HG03039 (cell line): ENCODE measurements around the gene RINL.

Experiments used
- ATAC-seq: cut with Tn5 transposase; IDR thresholded peaks from one replicate; pipeline ENCODE4 v1.9.1; 2021; ENCODE audit warnings: mild to moderate bottlenecking, moderate library complexity; ENCODE audit not compliant: unreplicated experiment

RINL gene

GRCh38 chr19:38850436-38850975, 27.6 kb downstream of the RINL start:
- ATAC-seq, result peak; percentile 57

DNA sequence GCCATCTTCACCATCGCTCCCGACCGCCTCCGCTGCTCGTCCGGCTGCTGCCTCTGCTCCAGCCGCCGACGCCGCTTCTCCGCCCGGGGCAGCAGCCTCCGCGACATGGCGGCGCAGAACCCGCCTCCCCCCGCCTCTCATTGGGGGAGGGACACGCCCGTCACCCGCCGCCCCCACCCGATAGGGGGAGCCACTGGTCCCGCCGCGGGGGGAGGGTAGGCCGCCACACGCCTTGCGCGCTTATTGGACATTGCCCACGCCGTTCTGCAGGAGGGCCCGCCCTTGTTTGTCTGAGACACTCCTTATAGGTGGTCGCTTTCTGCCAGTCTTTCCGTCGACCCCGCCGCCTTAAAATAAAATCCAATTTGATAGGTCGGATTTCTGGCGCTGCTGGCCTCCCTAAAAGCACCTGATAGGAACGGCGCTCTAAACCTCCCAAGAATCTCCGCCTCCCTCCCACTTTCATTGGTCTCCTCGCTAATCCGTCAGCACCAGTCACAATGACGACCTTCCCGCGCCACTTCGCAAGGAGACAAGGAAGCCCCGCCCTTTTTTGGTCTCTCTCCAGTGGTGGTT, 28.1 kb downstream of the RINL start, which contains the start of gene HNRNPL:
TSS of gene HNRNPL (minus strand) at position 127 of the 576 bp plus-strand sequence. CDS start at position 107, 20 bp downstream.
- peak; percentile 45 for ATAC-seq

- peak; percentile 30 for ATAC-seq
These were observed 28.8 kb downstream of the RINL start for GRCh38 chr19:38849147-38849859.

DNA sequence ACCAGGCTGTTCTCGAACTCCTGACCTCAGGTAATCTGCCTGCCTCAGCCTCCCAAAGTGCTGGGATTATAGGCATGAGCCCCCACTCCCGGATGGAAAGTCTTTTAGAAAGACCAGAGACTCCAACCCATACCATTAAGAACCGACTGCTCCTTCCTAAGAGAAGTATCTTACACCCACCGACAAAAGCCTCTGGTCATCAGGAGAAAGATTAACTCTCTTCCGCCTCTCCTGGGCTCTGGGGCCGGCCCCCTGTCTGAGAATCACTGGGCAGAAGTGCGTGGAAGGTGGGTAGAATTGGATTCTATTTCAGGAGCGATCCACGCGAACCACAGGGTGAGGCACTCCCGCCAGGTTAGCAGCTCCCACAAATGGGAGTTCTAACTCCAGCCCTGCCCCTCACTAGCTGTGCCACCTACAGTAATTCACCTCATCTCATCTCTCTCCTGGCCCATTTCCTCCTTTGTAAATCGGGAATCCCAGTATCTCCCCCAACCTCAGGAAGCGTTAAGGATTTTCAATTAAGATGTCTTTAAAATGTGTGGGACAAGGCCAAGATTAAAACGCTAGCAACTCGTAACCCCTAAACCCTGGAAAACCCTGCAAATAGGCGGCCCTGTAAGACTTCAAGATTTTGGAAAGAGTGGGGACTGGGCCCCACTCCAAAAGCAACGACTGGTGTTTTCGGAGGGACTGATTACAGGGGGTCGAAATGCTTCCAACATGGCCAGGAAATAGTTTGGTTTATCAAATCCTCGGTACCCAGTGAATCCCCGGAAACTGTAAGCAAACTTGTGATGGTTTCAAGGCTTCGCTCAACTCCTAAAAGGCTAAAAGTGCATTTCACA, 29.6 kb downstream of the RINL start:
- ATAC-seq, result no peak

DNA sequence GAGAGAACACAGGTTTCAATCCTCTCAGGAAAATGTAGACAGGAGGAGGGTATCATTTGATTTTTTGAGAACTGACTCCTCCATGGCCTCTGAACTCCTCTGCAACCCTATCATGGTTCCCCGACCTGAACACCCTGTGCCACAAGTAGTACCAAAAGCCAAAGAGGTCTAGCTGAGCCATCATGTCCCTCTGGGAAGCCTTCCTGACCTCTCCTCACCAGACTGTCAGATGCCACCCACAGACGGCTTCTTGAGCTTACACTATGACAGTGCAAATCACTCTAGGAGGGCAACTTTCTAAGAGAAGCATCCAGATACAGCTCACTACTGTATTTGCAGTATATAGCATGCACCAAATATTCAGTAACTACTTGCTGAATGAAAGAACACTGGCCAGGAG, 32.0 kb downstream of the RINL start:
- ATAC-seq, result no peak

- ATAC-seq, result no peak
These were observed 32.6 kb downstream of the RINL start for GRCh38 chr19:38845374-38846024.

DNA sequence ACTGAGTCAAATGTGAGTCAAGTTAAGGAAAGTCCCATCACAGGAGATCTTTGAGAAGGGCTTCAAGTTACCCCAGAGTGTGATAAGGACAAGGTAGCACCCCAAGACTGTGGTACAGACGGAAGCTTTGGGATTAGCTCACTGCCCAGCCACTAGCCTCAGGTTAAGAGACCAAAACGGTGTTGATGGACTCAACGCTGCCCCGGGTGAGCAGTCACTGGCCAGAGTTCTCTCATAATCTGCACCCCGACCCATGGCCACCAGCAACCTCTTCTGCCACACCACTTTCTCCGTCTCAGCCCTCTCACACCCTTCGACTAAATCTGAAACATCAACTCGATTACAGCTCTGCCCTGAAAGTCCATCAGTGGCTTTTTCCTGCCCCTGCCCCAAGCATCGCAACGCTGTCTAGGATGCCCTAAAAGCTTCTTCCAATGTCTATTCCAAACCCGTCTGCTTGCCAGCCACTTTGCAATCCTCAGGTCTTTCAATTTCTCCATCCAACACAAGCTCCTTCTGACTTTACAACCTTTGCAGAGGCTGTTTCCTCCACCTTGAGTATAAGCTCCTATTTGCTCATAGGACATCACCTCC, 33.9 kb downstream of the RINL start:
- no peak for ATAC-seq

GRCh38 chr19:38843175-38843758, 34.8 kb downstream of the RINL start:
- ATAC-seq, result no peak

GRCh38 chr19:38842439-38843174, 35.5 kb downstream of the RINL start:
- no peak for ATAC-seq

- no peak for ATAC-seq
These were observed 36.2 kb downstream of the RINL start for GRCh38 chr19:38841787-38842438.

GRCh38 chr19:38841180-38841766, 36.8 kb downstream of the RINL start:
- no peak for ATAC-seq

DNA sequence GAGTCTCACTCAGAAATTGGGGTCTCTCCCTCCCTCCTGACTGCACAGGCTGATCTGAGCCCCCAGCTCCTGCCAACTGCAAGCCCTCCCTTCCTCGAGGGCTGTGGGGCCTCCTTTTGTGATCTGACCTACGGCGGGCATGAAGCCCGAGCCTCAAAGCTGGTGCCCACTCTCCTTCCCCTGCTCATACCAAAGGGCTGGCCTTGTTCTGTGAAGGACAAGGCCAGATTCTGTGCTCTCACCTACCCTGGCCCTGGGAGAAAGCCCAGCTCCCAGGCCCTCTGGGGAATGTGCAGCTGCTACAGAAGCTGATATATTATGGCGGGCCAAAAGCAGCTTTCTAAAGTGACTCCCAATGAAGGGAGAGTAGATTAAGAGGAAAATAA, 37.5 kb downstream of the RINL start:
- ATAC-seq, result no peak

GRCh38 chr19:38839816-38840582, 38.1 kb downstream of the RINL start:
- no peak for ATAC-seq

GRCh38 chr19:38838986-38839761, 38.9 kb downstream of the RINL start:
- no peak for ATAC-seq

- ATAC-seq, result no peak
These were observed 39.7 kb downstream of the RINL start for GRCh38 chr19:38838208-38838985.

DNA sequence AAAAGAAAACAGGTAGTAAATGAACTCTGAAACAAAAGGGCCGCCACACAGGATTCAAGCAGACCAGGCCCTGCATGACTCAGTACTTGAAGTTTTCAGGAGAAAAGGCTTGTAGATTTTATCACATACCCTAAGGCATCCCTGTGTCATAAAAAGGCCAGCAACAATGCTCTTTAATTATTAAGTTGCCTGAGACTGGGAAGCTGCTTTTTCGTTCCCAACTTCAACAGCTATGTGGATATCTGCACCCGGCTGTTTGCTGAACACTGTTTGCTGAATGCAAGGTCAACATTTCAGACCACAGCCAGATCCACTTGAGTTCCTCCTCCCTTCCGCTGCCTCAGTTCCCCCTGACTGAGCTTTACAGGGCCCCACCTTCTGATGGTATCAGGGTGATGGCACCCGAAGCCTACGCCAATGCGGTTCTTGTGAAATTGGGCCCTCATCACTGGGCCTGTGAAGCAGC, 40.4 kb downstream of the RINL start:
- no peak for ATAC-seq
